ENCODE results near the gene MDN1.
"Not testable (repeated sequence)": the region's sequence is repeated elsewhere in the genome, so short reads cannot be mapped to it uniquely, and the experiment has no call there.

The MDN1 gene

GRCh38 chr6:89657445-89658158 lies 162.0 kb downstream of the MDN1 start:
- in situ Hi-C loops (cut with MboI; ENCODE audit: low sequenced_read_pairs), result no loop called here

GRCh38 chr6:89655122-89655521 lies 164.5 kb downstream of the MDN1 start:
- in situ Hi-C loops (cut with MboI; ENCODE audit: low sequenced_read_pairs), result no loop called here

GRCh38 chr6:89650579-89650978 lies 169.0 kb downstream of the MDN1 start:
- in situ Hi-C loops (cut with MboI; ENCODE audit: low sequenced_read_pairs), result no loop called here

- in situ Hi-C loops (cut with MboI; ENCODE audit: low sequenced_read_pairs), result no loop called here
These were observed 169.9 kb downstream of the MDN1 start for GRCh38 chr6:89649682-89650081.

- in situ Hi-C loops (cut with MboI; ENCODE audit: low sequenced_read_pairs), result no loop called here
These were observed 174.7 kb downstream of the MDN1 start for GRCh38 chr6:89644864-89645263.

- in situ Hi-C loops (cut with MboI; ENCODE audit: low sequenced_read_pairs), result no loop called here
These were observed 176.2 kb downstream of the MDN1 start for GRCh38 chr6:89643406-89643805.

GRCh38 chr6:89642956-89643355 lies 176.6 kb downstream of the MDN1 start:
- in situ Hi-C loops (cut with MboI; ENCODE audit: low sequenced_read_pairs), result no loop called here

- in situ Hi-C loops (cut with MboI; ENCODE audit: low sequenced_read_pairs), result not testable (repeated sequence)
These were observed 178.0 kb downstream of the MDN1 start for GRCh38 chr6:89641581-89641980.

- in situ Hi-C loops (cut with MboI; ENCODE audit: low sequenced_read_pairs), result no loop called here
These were observed 178.8 kb downstream of the MDN1 start for GRCh38 chr6:89640804-89641203.

- in situ Hi-C loops (cut with MboI; ENCODE audit: low sequenced_read_pairs), result no loop called here
These were observed 181.0 kb downstream of the MDN1 start, which contains the start of gene LYRM2 for GRCh38 chr6:89638320-89639195. LYRM2 (minus strand) TSS chr6:89638747; CDS start chr6:89638716, 31 bp downstream.

- in situ Hi-C loops (cut with MboI; ENCODE audit: low sequenced_read_pairs), result no loop called here
These were observed 181.7 kb downstream of the MDN1 start for GRCh38 chr6:89637960-89638319.

GRCh38 chr6:89636412-89636811 lies 183.2 kb downstream of the MDN1 start:
- in situ Hi-C loops (cut with MboI; ENCODE audit: low sequenced_read_pairs), result not testable (repeated sequence)

GRCh38 chr6:89630488-89630887 lies 189.1 kb downstream of the MDN1 start:
- in situ Hi-C loops (cut with MboI; ENCODE audit: low sequenced_read_pairs), result no loop called here

- in situ Hi-C loops (cut with MboI; ENCODE audit: low sequenced_read_pairs), result no loop called here
These were observed 195.8 kb downstream of the MDN1 start for GRCh38 chr6:89623749-89624148.

GRCh38 chr6:89619567-89619966 lies 200.0 kb downstream of the MDN1 start:
- in situ Hi-C loops (cut with MboI; ENCODE audit: low sequenced_read_pairs), result no loop called here

- in situ Hi-C loops (cut with MboI; ENCODE audit: low sequenced_read_pairs), result no loop called here
These were observed 201.6 kb downstream of the MDN1 start for GRCh38 chr6:89618026-89618425.

- in situ Hi-C loops (cut with MboI; ENCODE audit: low sequenced_read_pairs), result no loop called here
These were observed 203.1 kb downstream of the MDN1 start for GRCh38 chr6:89616531-89616930.

- in situ Hi-C loops (cut with MboI; ENCODE audit: low sequenced_read_pairs), result no loop called here
These were observed 203.7 kb downstream of the MDN1 start for GRCh38 chr6:89615882-89616281.

- in situ Hi-C loops (cut with MboI; ENCODE audit: low sequenced_read_pairs), result no loop called here
These were observed 205.8 kb downstream of the MDN1 start for GRCh38 chr6:89613790-89614189.

GRCh38 chr6:89612121-89612520 lies 207.5 kb downstream of the MDN1 start:
- in situ Hi-C loops (cut with MboI; ENCODE audit: low sequenced_read_pairs), result no loop called here

GRCh38 chr6:89611666-89612065 lies 207.9 kb downstream of the MDN1 start:
- in situ Hi-C loops (cut with MboI; ENCODE audit: low sequenced_read_pairs), result no loop called here

- in situ Hi-C loops (cut with MboI; ENCODE audit: low sequenced_read_pairs), result no loop called here
These were observed 209.4 kb downstream of the MDN1 start for GRCh38 chr6:89610149-89610642.

All from HL-60/S4 treated with phorbol 12-myristate 13-acetate at 8.2 ng/mL for 4 days and 3 days (cell line).